Prostate gland (tissue), 2 donors: ENCODE measurements around the gene ANKRD6.

Experiments
- POLR2A ChIP-seq: fragments of 450-650 bp; IDR thresholded peaks from one replicate; pipeline ENCODE4 v1.6.1; 2016; ENCODE audit warnings: antibody characterized with exemption, mild to moderate bottlenecking
- POLR2AphosphoS5 ChIP-seq: sonication (generic); formaldehyde crosslinking; IDR thresholded peaks from one replicate; pipeline ENCODE4 v1.6.1; 2017; ENCODE audit warnings: antibody characterized with exemption
- TF ChIP-seq, protein P1 (sequence below), 4 experiments: fragments of 200-600 bp in 2 of 4; fragments of 450-650 bp in 2 of 4; sonication (generic) in 2 of 4; IDR thresholded peaks; 1 replicate in 3 of 4; 2 replicates in 1 of 4; pipeline ENCODE4 v1.5.1; 2016 to 2019; ENCODE audit warnings: antibody characterized with exemption in 4 of 4, mild to moderate bottlenecking in 2 of 4, moderate library complexity in 2 of 4

DNA sequence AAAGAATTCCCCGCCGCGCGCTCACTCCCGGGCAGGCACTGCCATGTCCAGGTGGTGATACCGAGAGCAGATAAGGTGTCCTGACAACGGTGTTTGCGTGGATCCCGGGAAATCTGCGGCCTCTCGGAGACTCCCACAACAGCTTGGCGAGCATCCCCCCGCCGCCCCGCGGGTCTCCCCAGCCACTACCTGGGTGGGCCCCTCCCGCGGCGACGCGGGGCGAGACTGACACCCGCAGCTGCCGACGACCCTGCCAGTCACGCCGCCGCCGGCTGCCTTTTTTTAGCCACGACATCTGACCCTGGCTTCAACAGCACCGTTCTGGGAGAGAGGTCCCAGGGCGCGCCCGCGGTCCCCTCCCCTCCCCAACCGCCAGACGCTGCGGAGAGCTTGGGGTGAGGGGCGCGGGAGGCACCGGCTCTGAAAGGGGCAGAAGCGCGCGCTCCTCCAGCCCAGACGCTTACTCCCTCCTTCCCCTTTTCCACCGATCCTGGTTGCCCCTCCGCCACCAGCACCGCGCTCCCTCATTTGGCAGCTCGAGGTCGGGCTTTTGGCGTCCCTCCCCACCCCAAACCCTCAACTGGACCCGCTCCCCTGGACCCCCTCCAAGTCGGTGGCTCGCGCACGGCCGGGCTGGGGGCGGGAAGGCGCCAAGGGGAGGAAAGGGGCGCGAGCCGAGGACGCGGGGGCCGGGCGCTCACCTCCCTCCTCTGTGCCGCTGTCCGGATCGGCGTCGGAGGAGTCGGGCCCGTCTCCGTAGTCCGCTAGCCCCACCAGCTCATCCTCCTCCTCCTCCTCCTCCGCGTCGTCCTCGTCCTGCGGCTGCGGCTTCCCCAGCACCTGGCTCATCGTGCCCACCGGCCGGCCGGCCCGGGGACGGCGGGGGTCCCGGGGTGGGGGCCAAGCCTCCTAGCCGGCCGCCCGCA lies 21.5 kb upstream of the ANKRD6 start:
- TF ChIP-seq, protein P1, sequence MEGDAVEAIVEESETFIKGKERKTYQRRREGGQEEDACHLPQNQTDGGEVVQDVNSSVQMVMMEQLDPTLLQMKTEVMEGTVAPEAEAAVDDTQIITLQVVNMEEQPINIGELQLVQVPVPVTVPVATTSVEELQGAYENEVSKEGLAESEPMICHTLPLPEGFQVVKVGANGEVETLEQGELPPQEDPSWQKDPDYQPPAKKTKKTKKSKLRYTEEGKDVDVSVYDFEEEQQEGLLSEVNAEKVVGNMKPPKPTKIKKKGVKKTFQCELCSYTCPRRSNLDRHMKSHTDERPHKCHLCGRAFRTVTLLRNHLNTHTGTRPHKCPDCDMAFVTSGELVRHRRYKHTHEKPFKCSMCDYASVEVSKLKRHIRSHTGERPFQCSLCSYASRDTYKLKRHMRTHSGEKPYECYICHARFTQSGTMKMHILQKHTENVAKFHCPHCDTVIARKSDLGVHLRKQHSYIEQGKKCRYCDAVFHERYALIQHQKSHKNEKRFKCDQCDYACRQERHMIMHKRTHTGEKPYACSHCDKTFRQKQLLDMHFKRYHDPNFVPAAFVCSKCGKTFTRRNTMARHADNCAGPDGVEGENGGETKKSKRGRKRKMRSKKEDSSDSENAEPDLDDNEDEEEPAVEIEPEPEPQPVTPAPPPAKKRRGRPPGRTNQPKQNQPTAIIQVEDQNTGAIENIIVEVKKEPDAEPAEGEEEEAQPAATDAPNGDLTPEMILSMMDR (IDR thresholded peaks at IDR 0.05) = no peak
- TF ChIP-seq POLR2AphosphoS5 = no peak
- TF ChIP-seq POLR2A = no peak
